Body of pancreas (tissue), 4 donors: ENCODE measurements around the gene ARHGAP15.

Source experiments
- POLR2A ChIP-seq, 3 donors: fragments of 450-650 bp; IDR thresholded peaks; one replicate each; pipeline ENCODE4 v1.6.1; 2016; ENCODE audit warnings: antibody characterized with exemption in 3 of 3, mild to moderate bottlenecking in 2 of 3
- TF ChIP-seq, protein P1 (sequence below), 7 experiments: fragments of 450-650 bp in 4 of 7; fragments of 200-600 bp in 3 of 7; sonication (generic) in 3 of 7; IDR thresholded peaks; one replicate each; pipeline ENCODE4 v1.5.1; 2016 to 2019; ENCODE audit warnings: antibody characterized with exemption in 7 of 7

DNA sequence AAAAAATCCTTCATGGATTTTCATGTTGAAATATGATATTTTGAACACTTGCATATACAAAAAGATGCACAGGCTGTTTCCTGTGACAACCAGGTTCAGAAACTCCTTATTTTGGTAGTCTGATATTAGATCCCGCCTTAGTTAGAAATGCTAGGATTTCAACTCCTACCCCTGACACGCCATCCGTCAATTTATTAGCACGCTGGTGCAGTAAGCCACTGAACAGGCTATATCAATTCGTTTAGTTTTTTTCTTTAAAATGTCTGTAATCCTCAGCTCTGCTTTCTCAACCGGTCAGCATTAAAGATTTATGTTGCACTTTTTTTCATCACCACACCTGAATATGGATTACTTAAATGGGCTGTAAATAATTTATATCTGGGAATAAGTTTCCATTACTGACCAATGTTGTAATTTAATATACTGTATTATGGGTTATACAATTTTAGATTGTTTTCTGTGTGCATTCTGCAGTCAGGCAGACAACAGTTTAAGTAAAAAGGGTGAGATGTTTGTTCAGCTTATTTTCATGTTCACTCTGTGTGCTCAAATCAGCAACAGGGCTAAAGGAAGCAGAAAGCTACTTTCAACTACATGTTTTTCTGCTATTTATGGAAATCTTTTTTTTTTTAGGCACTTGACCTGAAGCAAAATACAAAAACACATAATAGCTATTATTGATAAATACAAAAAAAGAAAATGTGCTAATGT lies 227.7 kb downstream of the ARHGAP15 start:
- no peak for TF ChIP-seq POLR2A (IDR thresholded peaks at IDR 0.05)
- TF ChIP-seq, protein P1, sequence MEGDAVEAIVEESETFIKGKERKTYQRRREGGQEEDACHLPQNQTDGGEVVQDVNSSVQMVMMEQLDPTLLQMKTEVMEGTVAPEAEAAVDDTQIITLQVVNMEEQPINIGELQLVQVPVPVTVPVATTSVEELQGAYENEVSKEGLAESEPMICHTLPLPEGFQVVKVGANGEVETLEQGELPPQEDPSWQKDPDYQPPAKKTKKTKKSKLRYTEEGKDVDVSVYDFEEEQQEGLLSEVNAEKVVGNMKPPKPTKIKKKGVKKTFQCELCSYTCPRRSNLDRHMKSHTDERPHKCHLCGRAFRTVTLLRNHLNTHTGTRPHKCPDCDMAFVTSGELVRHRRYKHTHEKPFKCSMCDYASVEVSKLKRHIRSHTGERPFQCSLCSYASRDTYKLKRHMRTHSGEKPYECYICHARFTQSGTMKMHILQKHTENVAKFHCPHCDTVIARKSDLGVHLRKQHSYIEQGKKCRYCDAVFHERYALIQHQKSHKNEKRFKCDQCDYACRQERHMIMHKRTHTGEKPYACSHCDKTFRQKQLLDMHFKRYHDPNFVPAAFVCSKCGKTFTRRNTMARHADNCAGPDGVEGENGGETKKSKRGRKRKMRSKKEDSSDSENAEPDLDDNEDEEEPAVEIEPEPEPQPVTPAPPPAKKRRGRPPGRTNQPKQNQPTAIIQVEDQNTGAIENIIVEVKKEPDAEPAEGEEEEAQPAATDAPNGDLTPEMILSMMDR (IDR thresholded peaks at IDR 0.05): no peak
